Fibroblast of lung (primary cell): ENCODE measurements around the gene NT5C1A. TPM values are rescaled to one million over a fixed set of nuclear protein-coding genes. Genes with fewer than 3 reads are reported as not detected.

Experiments used
- DNase-seq, 2 donors: peaks; one replicate each; pipeline versions ENCODE4 v3.0.0 to v3.0.0-alpha.2; 2010; ENCODE audit warnings: low read depth in 2 of 2
- H2AFZ ChIP-seq: 2 replicates; pipeline ENCODE4 v1.5.1; 2012; ENCODE audit warnings: low read length, control low read depth, inconsistent platforms
- H3K27ac ChIP-seq: 2 replicates; pipeline ENCODE4 v1.5.1; 2011; ENCODE audit warnings: low read length, control low read depth; ENCODE audit not compliant: insufficient read depth
- H3K27me3 ChIP-seq: 2 replicates; pipeline ENCODE4 v1.5.1; 2011; ENCODE audit warnings: mild to moderate bottlenecking, low read length; ENCODE audit not compliant: control insufficient read depth, insufficient read depth
- H3K36me3 ChIP-seq: 2 replicates; pipeline ENCODE4 v1.5.1; 2011; ENCODE audit warnings: low read length; ENCODE audit not compliant: control insufficient read depth, insufficient read depth
- H3K4me1 ChIP-seq: 2 replicates; pipeline ENCODE4 v1.5.1; 2011; ENCODE audit warnings: low read length; ENCODE audit not compliant: control insufficient read depth, insufficient read depth; ENCODE audit errors: extremely low read depth
- H3K4me2 ChIP-seq: 2 replicates; pipeline ENCODE4 v1.5.1; 2011; ENCODE audit warnings: low read length, control low read depth; ENCODE audit not compliant: insufficient read depth; ENCODE audit errors: extremely low read depth
- H3K4me3 ChIP-seq, 4 experiments: fragments of 200-600 bp in 1 of 4; sonication (generic) in 1 of 4; replicated peaks in 1 of 4; 2 replicates each; pipeline ENCODE4 v1.5.1; 2011 to 2016; ENCODE audit warnings: low read length in 4 of 4, low read depth in 3 of 4, mild to moderate bottlenecking in 3 of 4, control low read depth in 2 of 4, inconsistent platforms in 1 of 4, mixed read lengths in 1 of 4; ENCODE audit not compliant: insufficient read depth in 1 of 4; ENCODE audit errors: control extremely low read depth in 1 of 4
- H3K79me2 ChIP-seq: 2 replicates; pipeline ENCODE4 v1.5.1; 2012; ENCODE audit warnings: mild to moderate bottlenecking, low read length, inconsistent platforms; ENCODE audit not compliant: control insufficient read depth, insufficient read depth
- H3K9ac ChIP-seq: 2 replicates; pipeline ENCODE4 v1.5.1; 2011; ENCODE audit warnings: mild to moderate bottlenecking, low read length, control low read depth; ENCODE audit not compliant: insufficient read depth
- H3K9me3 ChIP-seq: 2 replicates; pipeline ENCODE4 v1.5.1; 2012; ENCODE audit warnings: low read depth, low read length; ENCODE audit not compliant: control insufficient read depth, insufficient read depth
- H4K20me1 ChIP-seq: 2 replicates; pipeline ENCODE4 v1.5.1; 2011; ENCODE audit warnings: low read length; ENCODE audit not compliant: control insufficient read depth, insufficient read depth; ENCODE audit errors: extremely low read depth
- CTCF ChIP-seq, 2 donors: IDR thresholded peaks in 1 of 2; conservative IDR thresholded peaks in 1 of 2; 1 replicate in 1 of 2; 2 replicates in 1 of 2; pipeline ENCODE4 v1.5.1; 2011 to 2012; ENCODE audit warnings: low read length in 2 of 2, control low read depth in 1 of 2, inconsistent platforms in 1 of 2, low read depth in 1 of 2, mild to moderate bottlenecking in 1 of 2
- EZH2 ChIP-seq: IDR thresholded peaks from 2 replicates; pipeline ENCODE4 v1.5.1; 2012; ENCODE audit warnings: low read length, control low read depth, mild to moderate bottlenecking; ENCODE audit errors: missing control alignments
- polyA minus RNA-seq: library from RNA; depleted of rRNA, polyadenylated mRNA; stranded (reverse); fragments of >200 nt; gene quantifications from 2 replicates; pipeline ENCODE4 v1.2.3, GENCODE V29; 2011; ENCODE audit warnings: low replicate concordance
- polyA plus RNA-seq, 2 donors: library from polyadenylated mRNA; depleted of rRNA in 1 of 2; stranded (reverse) in 1 of 2; unstranded in 1 of 2; fragments of >200 nt; gene quantifications; 2 replicates each; pipeline ENCODE4 v1.2.1, GENCODE V29; 2011 to 2012; ENCODE audit warnings: missing spikeins in 1 of 2
- total RNA-seq: library from RNA; depleted of rRNA; stranded (reverse); fragments of >200 nt; gene quantifications from 2 replicates; pipeline ENCODE4 v1.2.1, GENCODE V29; 2014

NT5C1A gene
- total RNA-seq = not detected in 2 replicates
- not detected in 2 replicates for polyA plus RNA-seq
- not detected in 2 replicates for polyA plus RNA-seq (2012)
- polyA minus RNA-seq = not detected in 2 replicates

- Histone ChIP-seq H3K4me3 (peak within 1 kb of the TSS in 3 of 4 experiments; percentile 9 to 45 (median 21)), H3K9me3 (no peaks in the 10 kb centered on the region), H2AFZ (no peak within 1 kb of the TSS), H3K4me2 (peak within 1 kb of the TSS; percentile 72), H3K4me1 (no peaks in the 10 kb centered on the region), H3K36me3 (no peaks in the 10 kb centered on the region), H4K20me1 (no peaks in the 10 kb centered on the region), H3K27me3 (peaks cover 29% of the 10 kb centered on the region), H3K79me2 (no peaks in the 10 kb centered on the region), H3K9ac (no peak within 1 kb of the TSS), H3K27ac (no peak within 1 kb of the TSS)
- DNase-seq = peak in 1 of 2 donors; percentile 18
- TF ChIP-seq CTCF (conservative IDR thresholded peaks at IDR 0.05 in 1 of 2, IDR thresholded peaks at IDR 0.05 in 1 of 2; ENCODE audit: low read depth in 1 of 2, low read length in 2 of 2) = no peak
- TF ChIP-seq EZH2 = peak; percentile 7
These were observed at the start of gene NT5C1A for GRCh38 chr1:39671793-39672550. Gene NT5C1A (minus strand): TSS chr1:39672107. CDS start chr1:39672038, 69 bp downstream.

- Histone ChIP-seq H3K27me3 (peaks cover 20% of the 10 kb centered on the region), H2AFZ (no peak overlapping the region), H3K79me2 (no peaks in the 10 kb centered on the region), H3K9ac (no peak overlapping the region), H3K4me3 (no peak overlapping the region), H3K9me3 (no peaks in the 10 kb centered on the region), H3K4me1 (no peaks in the 10 kb centered on the region), H3K27ac (no peak overlapping the region), H4K20me1 (no peaks in the 10 kb centered on the region), H3K4me2 (no peak overlapping the region), H3K36me3 (no peaks in the 10 kb centered on the region)
- DNase-seq = no peak
- no peak for TF ChIP-seq EZH2
- no peak for TF ChIP-seq CTCF (conservative IDR thresholded peaks at IDR 0.05 in 1 of 2, IDR thresholded peaks at IDR 0.05 in 1 of 2; ENCODE audit: low read depth in 1 of 2, low read length in 2 of 2)
These were observed 49.8 kb upstream of the NT5C1A start for GRCh38 chr1:39721664-39722063.

GRCh38 chr1:39720094-39720999 is 48.4 kb upstream of the NT5C1A start:
- H3K9me3 ChIP-seq = no peaks in the 10 kb centered on the region
- H3K4me1 ChIP-seq = no peaks in the 10 kb centered on the region
- no peaks in the 10 kb centered on the region for H4K20me1 ChIP-seq
- peaks cover 20% of the 10 kb centered on the region for H3K27me3 ChIP-seq
- TF ChIP-seq EZH2 (no peak), CTCF (conservative IDR thresholded peaks at IDR 0.05 in 1 of 2, IDR thresholded peaks at IDR 0.05 in 1 of 2; ENCODE audit: low read depth in 1 of 2, low read length in 2 of 2) (peak in 1 of 2 donors; percentile 45)
- no peak overlapping the region for H3K4me2 ChIP-seq
- H3K79me2 ChIP-seq = no peaks in the 10 kb centered on the region
- H3K36me3 ChIP-seq = no peaks in the 10 kb centered on the region
- H3K27ac ChIP-seq = no peak overlapping the region
- no peak overlapping the region for H3K4me3 ChIP-seq
- H3K9ac ChIP-seq = no peak overlapping the region
- H2AFZ ChIP-seq = no peak overlapping the region
- DNase-seq = peak; percentile 32 to 77
